IMR-90 (cell line): Measurements from ENCODE around the gene ATP10D. TPM values are rescaled to one million over a fixed set of nuclear protein-coding genes. Genes with fewer than 3 reads are reported as not detected.

Experiments used
- ATAC-seq: fragments of 200-7000 bp; cut with Tn5 transposase; 2 replicates; pipeline ENCODE4 v1.9.1; 2020; ENCODE audit warnings: low read depth, mild to moderate bottlenecking, moderate library complexity
- BruUV-seq: library from RNA; stranded (reverse); fragments of 400-500 nt; replicated peaks from 2 replicates; lab custom pipeline; 2021; lab: Mats Ljungman, UMichigan
- CTCF ChIA-PET: fragments of 300-600 bp; formaldehyde crosslinking; extraction: SDS; loops from one replicate; lab custom pipeline; 2021; ENCODE audit warnings: antibody characterized with exemption; lab: Yijun Ruan, JAX
- POLR2A ChIA-PET: fragments of 300-600 bp; sonication (Branson Sonifier 250); formaldehyde crosslinking; loops from one replicate; lab custom pipeline; 2022; ENCODE audit warnings: antibody characterized with exemption; ENCODE audit not compliant: unreplicated experiment; lab: Charles Lee
- DNase-seq: peaks from one replicate; pipeline ENCODE4 v3.0.0; 2013
- H2AFZ ChIP-seq: replicated peaks from 2 replicates; pipeline ENCODE3; 2013; ENCODE audit warnings: low read length, mild to moderate bottlenecking; ENCODE audit not compliant: poor library complexity
- H2AK5ac ChIP-seq: 2 replicates; pipeline ENCODE4 v1.6.1; 2013; ENCODE audit warnings: low read depth, low read length, inconsistent platforms
- H2AK9ac ChIP-seq: replicated peaks from 2 replicates; pipeline ENCODE3; 2013; ENCODE audit warnings: mild to moderate bottlenecking, low read depth, low read length, moderate library complexity; ENCODE audit not compliant: poor library complexity
- H2BK120ac ChIP-seq: 2 replicates; pipeline ENCODE4 v1.6.1; 2013; ENCODE audit warnings: low read depth, low read length, inconsistent platforms
- H2BK15ac ChIP-seq: 3 replicates; pipeline ENCODE4 v1.6.1; 2013; ENCODE audit warnings: low read depth, low read length, inconsistent platforms
- H2BK20ac ChIP-seq: 2 replicates; pipeline ENCODE4 v1.6.1; 2013; ENCODE audit warnings: low read depth, mild to moderate bottlenecking, inconsistent platforms, low read length, moderate library complexity
- H2BK5ac ChIP-seq: 2 replicates; pipeline ENCODE4 v1.6.1; 2013; ENCODE audit warnings: mild to moderate bottlenecking, low read depth, low read length, inconsistent platforms; ENCODE audit not compliant: poor library complexity, severe bottlenecking
- H3K14ac ChIP-seq: replicated peaks from 2 replicates; pipeline ENCODE4 v1.6.1; 2013; ENCODE audit warnings: low read depth, low read length, inconsistent platforms
- H3K18ac ChIP-seq: 2 replicates; pipeline ENCODE4 v1.6.1; 2013; ENCODE audit warnings: low read depth, low read length, control low read depth
- H3K23ac ChIP-seq: 2 replicates; pipeline ENCODE4 v1.6.1; 2013; ENCODE audit warnings: low read depth, low read length, inconsistent platforms
- H3K27ac ChIP-seq: 2 replicates; pipeline ENCODE4 v1.5.1; 2013; ENCODE audit warnings: mild to moderate bottlenecking, control low read depth, low read length; ENCODE audit not compliant: insufficient read depth
- H3K27me3 ChIP-seq: 2 replicates; pipeline ENCODE4 v1.6.1; 2013; ENCODE audit warnings: low read length; ENCODE audit not compliant: control insufficient read depth, insufficient read depth
- H3K36me3 ChIP-seq: 2 replicates; pipeline ENCODE4 v1.6.1; 2013; ENCODE audit warnings: low read length, mixed read lengths; ENCODE audit not compliant: control insufficient read depth, insufficient read depth
- H3K4ac ChIP-seq: 2 replicates; pipeline ENCODE4 v1.6.1; 2013; ENCODE audit warnings: low read depth, low read length, inconsistent platforms
- H3K4me1 ChIP-seq: 2 replicates; pipeline ENCODE4 v1.6.1; 2013; ENCODE audit warnings: low read length, mixed read lengths; ENCODE audit not compliant: control insufficient read depth, insufficient read depth
- H3K4me2 ChIP-seq: 2 replicates; pipeline ENCODE4 v1.6.1; 2013; ENCODE audit warnings: low read depth, mild to moderate bottlenecking, control low read depth, low read length, moderate library complexity
- H3K4me3 ChIP-seq: 2 replicates; pipeline ENCODE4 v1.5.1; 2013; ENCODE audit warnings: low read depth, mild to moderate bottlenecking, control low read depth, low read length, moderate library complexity; ENCODE audit not compliant: insufficient read depth
- H3K56ac ChIP-seq: 2 replicates; pipeline ENCODE4 v1.6.1; 2013; ENCODE audit warnings: low read length, inconsistent platforms; ENCODE audit not compliant: insufficient read depth; ENCODE audit errors: extremely low read depth
- H3K79me1 ChIP-seq, 2 experiments: 2 replicates each; pipeline ENCODE4 v1.6.1; 2013; ENCODE audit warnings: low read length in 2 of 2, inconsistent platforms in 1 of 2, low read depth in 1 of 2
- H3K9ac ChIP-seq: 2 replicates; pipeline ENCODE4 v1.6.1; 2013; ENCODE audit warnings: low read depth, low read length, control low read depth
- H3K9me1 ChIP-seq: 2 replicates; pipeline ENCODE4 v1.6.1; 2013; ENCODE audit warnings: low read length, inconsistent platforms; ENCODE audit not compliant: insufficient read depth
- H3K9me3 ChIP-seq: 2 replicates; pipeline ENCODE4 v1.6.1; 2013; ENCODE audit warnings: low read length; ENCODE audit not compliant: control insufficient read depth, insufficient read depth
- H4K20me1 ChIP-seq: 2 replicates; pipeline ENCODE4 v1.6.1; 2013; ENCODE audit warnings: low read length, inconsistent platforms; ENCODE audit not compliant: insufficient read depth
- H4K5ac ChIP-seq: 2 replicates; pipeline ENCODE4 v1.6.1; 2013; ENCODE audit warnings: mild to moderate bottlenecking, low read depth, low read length, control low read depth
- H4K8ac ChIP-seq, 2 experiments: 2 replicates each; pipeline ENCODE4 v1.6.1; 2013; ENCODE audit warnings: low read depth in 2 of 2, low read length in 2 of 2, control low read depth in 1 of 2, inconsistent platforms in 1 of 2
- H4K91ac ChIP-seq: 2 replicates; pipeline ENCODE4 v1.6.1; 2013; ENCODE audit warnings: low read depth, low read length, inconsistent platforms; ENCODE audit not compliant: insufficient read depth
- BHLHE40 ChIP-seq: fragments of 150-350 bp; IDR thresholded peaks from 2 replicates; pipeline ENCODE4 v1.6.1; 2016; ENCODE audit warnings: mild to moderate bottlenecking, low read depth, low read length
- CEBPB ChIP-seq: IDR thresholded peaks from 2 replicates; pipeline ENCODE4 v1.6.1; 2012; ENCODE audit warnings: low read depth, low read length, improper control_type of control experiment
- CHD1 ChIP-seq: IDR thresholded peaks from 2 replicates; pipeline ENCODE4 v1.6.1; 2012; ENCODE audit warnings: low read depth, low read length, improper control_type of control experiment
- CTCF ChIP-seq: conservative IDR thresholded peaks from 2 replicates; pipeline ENCODE4 v1.5.1; 2012; ENCODE audit warnings: mild to moderate bottlenecking, low read depth, low read length, improper control_type of control experiment
- ELK1 ChIP-seq: fragments of 150-350 bp; IDR thresholded peaks from 2 replicates; pipeline ENCODE4 v1.6.1; 2016; ENCODE audit warnings: low read depth, mild to moderate bottlenecking, low read length, moderate library complexity, borderline replicate concordance
- FOS ChIP-seq: fragments of 150-350 bp; IDR thresholded peaks from 2 replicates; pipeline ENCODE4 v1.6.1; 2016; ENCODE audit warnings: low read depth, low read length
- MAFK ChIP-seq: IDR thresholded peaks from 2 replicates; pipeline ENCODE4 v1.6.1; 2012; ENCODE audit warnings: low read depth, low read length, improper control_type of control experiment
- MAZ ChIP-seq: IDR thresholded peaks from 2 replicates; pipeline ENCODE4 v1.6.1; 2012; ENCODE audit warnings: low read depth, mild to moderate bottlenecking, low read length, improper control_type of control experiment, moderate library complexity, borderline replicate concordance
- MXI1 ChIP-seq: IDR thresholded peaks from 2 replicates; pipeline ENCODE4 v1.6.1; 2012; ENCODE audit warnings: low read depth, mild to moderate bottlenecking, low read length, moderate library complexity, borderline replicate concordance
- NFE2L2 ChIP-seq: fragments of 150-350 bp; IDR thresholded peaks from 2 replicates; pipeline ENCODE4 v1.6.1; 2016; ENCODE audit warnings: low read depth, mild to moderate bottlenecking, low read length
- POLR2A ChIP-seq: IDR thresholded peaks from 2 replicates; pipeline ENCODE4 v1.6.1; 2012; ENCODE audit warnings: mild to moderate bottlenecking, low read depth, low read length
- RAD21 ChIP-seq: IDR thresholded peaks from 2 replicates; pipeline ENCODE4 v1.6.1; 2012; ENCODE audit warnings: low read length, improper control_type of control experiment
- RCOR1 ChIP-seq: IDR thresholded peaks from 2 replicates; pipeline ENCODE4 v1.6.1; 2012; ENCODE audit warnings: mild to moderate bottlenecking, low read length, improper control_type of control experiment; ENCODE audit not compliant: insufficient replicate concordance
- RFX5 ChIP-seq: IDR thresholded peaks from 2 replicates; pipeline ENCODE4 v1.8.0; 2012; ENCODE audit warnings: low read depth, mild to moderate bottlenecking, low read length, moderate library complexity
- SMC3 ChIP-seq: fragments of 150-350 bp; IDR thresholded peaks from 2 replicates; pipeline ENCODE4 v1.6.1; 2016; ENCODE audit warnings: low read depth, mild to moderate bottlenecking, antibody characterized with exemption, low read length, moderate library complexity
- USF2 ChIP-seq: fragments of 150-350 bp; IDR thresholded peaks from 2 replicates; pipeline ENCODE4 v1.6.1; 2017; ENCODE audit warnings: mild to moderate bottlenecking, antibody characterized with exemption, low read length, low read depth
- WGBS, 2 experiments: methylation state at CpG; one replicate each; pipeline versions ENCODE4 v1.1.5 to v1.1.7; 2013; ENCODE audit warnings: missing lambda C conversion rate in 2 of 2; ENCODE audit not compliant: insufficient read length in 1 of 2; ENCODE audit errors: extremely low coverage in 2 of 2; 5-methylcytosine and 5-hydroxymethylcytosine counted together
- dilution Hi-C: fragments of 300-500 bp; cut with HindIII; formaldehyde crosslinking; loops from one replicate; pipeline ENCODE4 v1.14.3; 2018; ENCODE audit warnings: low sequenced_read_pairs; ENCODE audit not compliant: unreplicated experiment
- in situ Hi-C: fragments of 300-500 bp; cut with MboI; formaldehyde crosslinking; loops from 3 replicates; pipeline ENCODE4 v1.14.3; 2019; ENCODE audit warnings: low sequenced_read_pairs, inconsistent platforms, mixed read lengths
- intact Hi-C: fragments of 100-400 bp; cut with micrococcal nuclease; formaldehyde crosslinking; loops from 2 replicates; pipeline ENCODE4 v1.10.0; 2022
- polyA plus RNA-seq, 3 experiments: library from polyadenylated mRNA; depleted of rRNA; stranded (reverse); fragments of >200 nt; gene quantifications; 2 replicates each; pipeline ENCODE4 v1.2.3, GENCODE V29; 2012; ENCODE audit warnings: low replicate concordance in 1 of 3
- total RNA-seq: library from RNA; depleted of rRNA; stranded (reverse); fragments of >200 nt; gene quantifications from 2 replicates; pipeline ENCODE4 v1.2.3, GENCODE V29; 2012

Gene ATP10D
- total and polyA plus RNA-seq, 2 of the 4 experiments (the other 2 are of a cell fraction) = 28.9 to 135 TPM

- TF ChIP-seq ELK1 = no peak
- TF ChIP-seq MAFK = no peak
- TF ChIP-seq RAD21 = no peak
- TF ChIP-seq RFX5 = no peak
- TF ChIP-seq USF2 = no peak
- TF ChIP-seq CHD1 = no peak
- TF ChIP-seq MXI1 = no peak
- TF ChIP-seq RCOR1 = no peak
- no peak for TF ChIP-seq POLR2A
- TF ChIP-seq CTCF = no peak
- no peak for TF ChIP-seq MAZ
- no peak for TF ChIP-seq NFE2L2
- no peak for TF ChIP-seq CEBPB
- TF ChIP-seq BHLHE40 = no peak
- no peak for TF ChIP-seq SMC3
- TF ChIP-seq FOS = no peak
- Histone ChIP-seq H4K5ac (peak overlapping the region; percentile 54; the same call in 1 of the 2 replicates), H3K4me3 (no peak overlapping the region), H4K8ac (peak overlapping the region in 1 of 2 experiments; percentile 30; a peak in 2 of 4 replicates), H3K14ac (0 out of 2 replicates have a peak overlapping the region, but pooled peaks have one; percentile 45), H3K4me2 (no peak overlapping the region; the same call in 1 of the 2 replicates), H4K20me1 (no peaks in the 10 kb centered on the region), H3K27me3 (no peaks in the 10 kb centered on the region), H4K91ac (no peak overlapping the region), H3K56ac (no peak overlapping the region), H2AK5ac (no peak overlapping the region), H2AK9ac (no peak overlapping the region), H3K9ac (no peak overlapping the region), H2BK120ac (peak overlapping the region; percentile 62; the same call in 1 of the 2 replicates), H2BK15ac (no peak overlapping the region), H2AFZ (no peak overlapping the region), H3K9me1 (no peaks in the 10 kb centered on the region), H3K27ac (no peak overlapping the region), H3K18ac (peak overlapping the region; percentile 80; the same call in 1 of the 2 replicates), H2BK20ac (0 out of 2 replicates have a peak overlapping the region, but pooled peaks have one; percentile 49), H3K9me3 (no peaks in the 10 kb centered on the region), H3K4me1 (peaks cover 5% of the 10 kb centered on the region; the same call in 1 of the 2 replicates), H3K79me1 (no peaks in the 10 kb centered on the region), H3K23ac (no peak overlapping the region), H3K36me3 (no peaks in the 10 kb centered on the region), H2BK5ac (peak overlapping the region; percentile 77), H3K4ac (peak overlapping the region; percentile 52; the same call in 1 of the 2 replicates)
- dilution Hi-C loops (no loop called here), in situ Hi-C loops (no loop called here), intact Hi-C loops (no loop called here)
- ATAC-seq (no peak; the same call in 1 of the 2 replicates), DNase-seq (no peak)
- CTCF ChIA-PET = interaction anchor here (0.6 to 1.2 kb wide), 3 partner anchors 10 to 394 kb away, joined by 3 to 4 read pairs (median 3); no protein-coding TSS in a partner anchor
- no CpG with 5 or more reads among the region's 4 CpGs for WGBS, 2 experiments
- BruUV-seq = no TSS peak
- POLR2A ChIA-PET = no interaction called here
Measured at GRCh38 chr4:47471064-47471463, 14.0 kb upstream of the ATP10D start.
